ENCODE results near the gene MRPS22.

MRPS22 gene

DNA sequence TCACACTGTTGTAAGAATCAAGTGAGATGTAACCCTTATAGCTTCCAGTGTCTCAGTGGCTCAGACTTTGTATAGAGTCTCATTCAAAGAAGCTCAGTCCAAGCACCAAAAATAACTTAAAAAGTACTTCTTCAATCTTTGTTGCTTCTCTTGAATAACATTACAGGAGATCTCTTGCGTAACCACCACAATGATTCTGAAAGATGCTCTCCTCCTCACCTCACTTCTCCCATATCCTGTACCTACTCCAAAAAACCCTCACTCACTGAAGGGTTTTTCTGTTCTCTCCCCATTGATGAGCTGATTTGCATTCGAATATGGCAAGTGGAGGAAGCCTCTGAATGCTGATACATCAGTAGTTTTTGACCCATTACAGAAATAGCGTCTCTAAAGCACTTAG is 39.4 kb upstream of the MRPS22 start:
- Histone ChIP-seq H2BK5ac (ENCODE audit: low read depth, low read length, poor library complexity, severe bottlenecking) (no peak overlapping the region), H3K23ac (ENCODE audit: low read length in 2 of 2) (no peak overlapping the region), H3K9me3 (ENCODE audit: control insufficient read depth, low read length) (no peaks in the 10 kb centered on the region), H3K36me3 (ENCODE audit: control insufficient read depth in 1 of 2, insufficient read depth in 2 of 2, low read depth in 1 of 2, low read length in 2 of 2) (no peaks in the 10 kb centered on the region), H3K27ac (ENCODE audit: low read length, poor library complexity, severe bottlenecking) (no peak overlapping the region), H2AK5ac (ENCODE audit: low read length, severe bottlenecking) (no peak overlapping the region), H3K79me1 (replicated peaks; ENCODE audit: low read length, poor library complexity, severe bottlenecking) (no peaks in the 10 kb centered on the region), H3K4me1 (ENCODE audit: control insufficient read depth, insufficient read depth, low read depth, low read length) (peaks cover 49% of the 10 kb centered on the region), H3K27me3 (ENCODE audit: control insufficient read depth in 1 of 2, insufficient read depth in 1 of 2, low read length in 2 of 2) (no peaks in the 10 kb centered on the region), H4K91ac (ENCODE audit: low read length) (no peak overlapping the region), H3K9ac (ENCODE audit: low read length) (no peak overlapping the region), H2AFZ (ENCODE audit: low read depth, low read length) (no peak overlapping the region), H3K14ac (ENCODE audit: low read length in 2 of 2) (no peak overlapping the region), H2BK12ac (ENCODE audit: low read length in 2 of 2) (no peak overlapping the region), H2BK15ac (ENCODE audit: low read depth, poor library complexity, severe bottlenecking) (no peak overlapping the region), H4K8ac (ENCODE audit: low read length) (no peak overlapping the region), H3K18ac (ENCODE audit: low read depth in 1 of 2, low read length in 2 of 2) (no peak overlapping the region), H3K4me2 (ENCODE audit: low read length, poor library complexity, severe bottlenecking) (no peak overlapping the region), H3K4me3 (ENCODE audit: insufficient read depth in 1 of 2, low read depth in 1 of 2, low read length in 2 of 2) (no peak overlapping the region), H2BK120ac (ENCODE audit: low read depth, low read length) (no peak overlapping the region), H3K4ac (ENCODE audit: low read depth in 1 of 2, low read length in 2 of 2) (no peak overlapping the region)
- 90% methylated on average over 2 of the region's 3 CpGs for WGBS
- DNase-seq: no peak

DNA sequence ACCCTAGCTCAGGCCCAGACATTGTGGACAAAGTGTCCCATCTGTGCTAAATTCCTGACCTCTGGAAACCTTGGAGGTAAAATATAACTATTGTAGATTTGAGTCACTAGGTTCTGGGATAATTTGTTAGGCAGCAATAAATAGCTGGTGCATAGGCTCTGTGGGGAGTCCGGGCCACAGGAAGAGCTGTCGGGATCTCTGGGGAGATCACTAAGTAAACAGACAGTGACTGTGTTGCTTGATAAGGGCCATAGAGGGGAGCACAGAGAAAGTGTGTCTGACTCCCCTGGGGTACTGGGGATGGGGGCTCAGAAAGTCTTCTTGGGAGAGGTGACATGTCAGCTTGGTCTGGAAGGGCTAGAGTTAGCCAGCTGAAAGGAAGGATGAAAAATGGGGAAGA is 37.7 kb upstream of the MRPS22 start:
- no peak overlapping the region for H2BK120ac ChIP-seq (ENCODE audit: low read depth, low read length)
- H4K91ac ChIP-seq (ENCODE audit: low read length): no peak overlapping the region
- no peak overlapping the region for H3K18ac ChIP-seq (ENCODE audit: low read depth in 1 of 2, low read length in 2 of 2)
- no peaks in the 10 kb centered on the region for H3K79me1 ChIP-seq (replicated peaks; ENCODE audit: low read length, poor library complexity, severe bottlenecking)
- H3K4me1 ChIP-seq (ENCODE audit: control insufficient read depth, insufficient read depth, low read depth, low read length): peaks cover 51% of the 10 kb centered on the region
- WGBS: 60% methylated on average over 2 of the region's 2 CpGs
- H3K4me3 ChIP-seq (ENCODE audit: insufficient read depth in 1 of 2, low read depth in 1 of 2, low read length in 2 of 2): no peak overlapping the region
- H3K14ac ChIP-seq (ENCODE audit: low read length in 2 of 2): no peak overlapping the region
- H2AK5ac ChIP-seq (ENCODE audit: low read length, severe bottlenecking): peak overlapping the region; percentile 73
- H2AFZ ChIP-seq (ENCODE audit: low read depth, low read length): no peak overlapping the region
- no peaks in the 10 kb centered on the region for H3K36me3 ChIP-seq (ENCODE audit: control insufficient read depth in 1 of 2, insufficient read depth in 2 of 2, low read depth in 1 of 2, low read length in 2 of 2)
- H3K4me2 ChIP-seq (ENCODE audit: low read length, poor library complexity, severe bottlenecking): no peak overlapping the region
- no peak for DNase-seq
- H2BK12ac ChIP-seq (ENCODE audit: low read length in 2 of 2): no peak overlapping the region
- H2BK15ac ChIP-seq (ENCODE audit: low read depth, poor library complexity, severe bottlenecking): no peak overlapping the region
- no peak overlapping the region for H3K9ac ChIP-seq (ENCODE audit: low read length)
- H3K27me3 ChIP-seq (ENCODE audit: control insufficient read depth in 1 of 2, insufficient read depth in 1 of 2, low read length in 2 of 2): no peaks in the 10 kb centered on the region
- no peaks in the 10 kb centered on the region for H3K9me3 ChIP-seq (ENCODE audit: control insufficient read depth, low read length)
- no peak overlapping the region for H3K27ac ChIP-seq (ENCODE audit: low read length, poor library complexity, severe bottlenecking)
- H2BK5ac ChIP-seq (ENCODE audit: low read depth, low read length, poor library complexity, severe bottlenecking): no peak overlapping the region
- no peak overlapping the region for H3K4ac ChIP-seq (ENCODE audit: low read depth in 1 of 2, low read length in 2 of 2)
- no peak overlapping the region for H3K23ac ChIP-seq (ENCODE audit: low read length in 2 of 2)
- H4K8ac ChIP-seq (ENCODE audit: low read length): no peak overlapping the region

DNA sequence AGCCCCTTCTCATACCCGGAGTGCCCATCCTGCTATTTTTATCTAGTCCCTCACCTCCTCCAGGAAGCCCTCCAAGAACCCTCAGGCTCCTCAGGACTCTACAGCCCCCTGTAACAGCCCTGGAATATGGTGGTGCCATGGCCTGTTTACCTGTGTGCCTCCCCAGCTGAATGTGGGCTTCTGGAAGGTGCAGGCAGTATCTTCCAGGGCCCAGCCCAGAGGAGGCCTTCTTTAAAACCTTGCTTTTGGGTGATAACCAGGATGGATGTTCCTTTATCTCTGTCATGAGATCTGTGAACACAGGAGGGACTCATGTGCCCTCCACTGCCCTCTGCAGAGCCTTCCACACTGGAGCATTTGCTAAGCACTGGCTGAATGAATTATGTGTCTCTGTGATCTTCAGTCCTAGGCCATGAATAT is 36.7 kb upstream of the MRPS22 start:
- Histone ChIP-seq H4K91ac (ENCODE audit: low read length) (no peak overlapping the region), H3K36me3 (ENCODE audit: control insufficient read depth in 1 of 2, insufficient read depth in 2 of 2, low read depth in 1 of 2, low read length in 2 of 2) (no peaks in the 10 kb centered on the region), H2BK5ac (ENCODE audit: low read depth, low read length, poor library complexity, severe bottlenecking) (no peak overlapping the region), H2BK12ac (ENCODE audit: low read length in 2 of 2) (peak overlapping the region in 1 of 2 experiments; percentile 35), H3K14ac (ENCODE audit: low read length in 2 of 2) (no peak overlapping the region), H2AK5ac (ENCODE audit: low read length, severe bottlenecking) (peak overlapping the region; percentile 73), H3K4me1 (ENCODE audit: control insufficient read depth, insufficient read depth, low read depth, low read length) (peaks cover 45% of the 10 kb centered on the region), H2BK120ac (ENCODE audit: low read depth, low read length) (no peak overlapping the region), H3K4me3 (ENCODE audit: insufficient read depth in 1 of 2, low read depth in 1 of 2, low read length in 2 of 2) (no peak overlapping the region), H3K4me2 (ENCODE audit: low read length, poor library complexity, severe bottlenecking) (no peak overlapping the region), H3K9me3 (ENCODE audit: control insufficient read depth, low read length) (no peaks in the 10 kb centered on the region), H3K9ac (ENCODE audit: low read length) (no peak overlapping the region), H2AFZ (ENCODE audit: low read depth, low read length) (no peak overlapping the region), H3K23ac (ENCODE audit: low read length in 2 of 2) (no peak overlapping the region), H3K79me1 (replicated peaks; ENCODE audit: low read length, poor library complexity, severe bottlenecking) (no peaks in the 10 kb centered on the region), H3K4ac (ENCODE audit: low read depth in 1 of 2, low read length in 2 of 2) (no peak overlapping the region), H3K27ac (ENCODE audit: low read length, poor library complexity, severe bottlenecking) (peak overlapping the region; percentile 99), H4K8ac (ENCODE audit: low read length) (no peak overlapping the region), H2BK15ac (ENCODE audit: low read depth, poor library complexity, severe bottlenecking) (no peak overlapping the region), H3K18ac (ENCODE audit: low read depth in 1 of 2, low read length in 2 of 2) (peak overlapping the region in 1 of 2 experiments; percentile 29), H3K27me3 (ENCODE audit: control insufficient read depth in 1 of 2, insufficient read depth in 1 of 2, low read length in 2 of 2) (no peaks in the 10 kb centered on the region)
- 95% methylated on average over 1 of the region's 1 CpG for WGBS
- DNase-seq: no peak

DNA sequence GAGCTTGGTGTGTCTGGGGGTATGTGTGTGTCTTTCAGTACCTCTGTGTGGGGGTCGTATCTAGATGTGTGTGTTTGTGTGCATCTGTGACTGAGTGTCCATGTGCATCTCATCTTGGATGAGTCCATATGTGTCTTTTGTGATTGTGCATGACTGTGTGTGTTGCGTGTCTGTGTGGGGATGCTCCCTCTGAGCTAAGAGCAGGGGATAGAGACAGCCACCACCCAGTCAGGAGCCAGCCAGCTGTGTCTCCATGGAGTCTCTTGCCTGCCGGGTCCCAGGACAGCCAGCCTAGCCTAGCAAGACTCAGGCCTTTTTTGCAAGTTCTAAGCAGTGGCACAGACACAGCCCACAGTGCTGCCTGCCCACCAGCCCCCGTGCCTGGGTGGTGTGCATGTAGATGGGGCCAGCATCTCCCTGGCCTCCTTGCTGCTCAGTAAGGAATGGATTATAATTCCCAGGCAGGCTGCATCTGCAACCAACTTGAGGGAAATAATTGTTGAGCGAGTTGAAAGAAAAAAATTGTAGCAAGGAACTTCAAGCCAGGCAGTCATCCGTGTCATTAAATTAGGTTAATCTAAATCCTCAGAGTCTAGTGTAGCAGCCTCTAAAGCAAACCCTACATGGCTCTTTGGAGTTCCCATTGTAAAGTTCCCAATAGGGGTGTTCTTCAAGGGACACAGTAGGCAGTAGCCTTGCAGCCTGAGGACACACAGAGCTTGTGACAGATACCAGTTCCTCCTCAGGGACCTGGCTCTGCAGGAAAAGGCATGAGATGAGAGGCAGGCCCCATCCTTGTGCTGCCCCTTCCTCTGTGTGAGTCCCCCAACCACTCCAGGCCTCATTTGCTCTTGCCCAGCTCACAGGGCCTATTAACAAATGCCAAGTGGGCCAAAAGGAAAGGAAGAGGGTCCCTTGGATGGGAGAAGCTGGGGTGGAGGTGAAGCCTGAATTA is 35.9 kb upstream of the MRPS22 start:
- Histone ChIP-seq H2BK12ac (ENCODE audit: low read length in 2 of 2) (peak overlapping the region in 1 of 2 experiments; percentile 85), H2BK120ac (ENCODE audit: low read depth, low read length) (no peak overlapping the region), H3K4me2 (ENCODE audit: low read length, poor library complexity, severe bottlenecking) (peak overlapping the region; percentile 45), H3K14ac (ENCODE audit: low read length in 2 of 2) (peak overlapping the region in 1 of 2 experiments; percentile 64), H2BK5ac (ENCODE audit: low read depth, low read length, poor library complexity, severe bottlenecking) (peak overlapping the region; percentile 93), H3K23ac (ENCODE audit: low read length in 2 of 2) (peak overlapping the region in 1 of 2 experiments; percentile 63), H2AFZ (ENCODE audit: low read depth, low read length) (no peak overlapping the region), H3K4me1 (ENCODE audit: control insufficient read depth, insufficient read depth, low read depth, low read length) (peaks cover 43% of the 10 kb centered on the region), H3K4me3 (ENCODE audit: insufficient read depth in 1 of 2, low read depth in 1 of 2, low read length in 2 of 2) (no peak overlapping the region), H2AK5ac (ENCODE audit: low read length, severe bottlenecking) (peak overlapping the region; percentile 99), H3K9ac (ENCODE audit: low read length) (no peak overlapping the region), H4K8ac (ENCODE audit: low read length) (peak overlapping the region; percentile 16), H3K18ac (ENCODE audit: low read depth in 1 of 2, low read length in 2 of 2) (peak overlapping the region in 1 of 2 experiments; percentile 93), H3K36me3 (ENCODE audit: control insufficient read depth in 1 of 2, insufficient read depth in 2 of 2, low read depth in 1 of 2, low read length in 2 of 2) (no peaks in the 10 kb centered on the region), H2BK15ac (ENCODE audit: low read depth, poor library complexity, severe bottlenecking) (peak overlapping the region; percentile 56), H3K4ac (ENCODE audit: low read depth in 1 of 2, low read length in 2 of 2) (peak overlapping the region; percentile 26 to 62), H3K9me3 (ENCODE audit: control insufficient read depth, low read length) (no peaks in the 10 kb centered on the region), H3K27me3 (ENCODE audit: control insufficient read depth in 1 of 2, insufficient read depth in 1 of 2, low read length in 2 of 2) (no peaks in the 10 kb centered on the region), H3K27ac (ENCODE audit: low read length, poor library complexity, severe bottlenecking) (peak overlapping the region; percentile 99), H4K91ac (ENCODE audit: low read length) (peak overlapping the region; percentile 85), H3K79me1 (replicated peaks; ENCODE audit: low read length, poor library complexity, severe bottlenecking) (no peaks in the 10 kb centered on the region)
- DNase-seq: no peak
- WGBS: 91% methylated on average over 6 of the region's 6 CpGs

Measured in mesenchymal stem cell (in vitro differentiated cells and primary cell).